Stimulated activated CD4-positive, alpha-beta T cell treated with anti-CD3 and anti-CD28 coated beads, Interleukin-2, amount 100 ng/mL, for 4 hours (primary cell): ENCODE results near the gene CCDC97.
"Not testable (repeated sequence)": the region's sequence is repeated elsewhere in the genome, so short reads cannot be mapped to it uniquely, and the experiment has no call there.

Experiments
- DNase-seq: peaks from one replicate; pipeline ENCODE4 v3.0.0-alpha.2; 2020; ENCODE audit warnings: low read depth

Gene CCDC97

DNA sequence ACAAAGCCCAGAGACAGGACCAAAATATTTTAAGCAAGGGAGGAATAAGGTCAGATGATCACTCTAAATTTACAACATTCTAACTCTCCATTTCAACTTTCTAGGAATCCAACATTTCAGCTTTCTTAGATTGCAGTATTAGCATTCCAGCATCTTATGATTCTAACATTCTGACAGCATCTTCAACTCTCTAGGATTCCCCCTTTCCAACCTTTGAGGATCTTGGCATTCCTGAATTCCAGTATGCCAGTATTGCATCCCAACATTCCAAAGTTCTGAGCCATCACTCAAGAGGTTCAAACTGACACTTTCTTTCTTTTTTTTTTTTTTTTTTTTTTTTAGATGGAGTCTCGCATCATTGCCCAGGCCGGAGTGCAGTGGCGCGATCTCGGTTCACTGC is 30.0 kb downstream of the CCDC97 start:
- no peak for DNase-seq

DNA sequence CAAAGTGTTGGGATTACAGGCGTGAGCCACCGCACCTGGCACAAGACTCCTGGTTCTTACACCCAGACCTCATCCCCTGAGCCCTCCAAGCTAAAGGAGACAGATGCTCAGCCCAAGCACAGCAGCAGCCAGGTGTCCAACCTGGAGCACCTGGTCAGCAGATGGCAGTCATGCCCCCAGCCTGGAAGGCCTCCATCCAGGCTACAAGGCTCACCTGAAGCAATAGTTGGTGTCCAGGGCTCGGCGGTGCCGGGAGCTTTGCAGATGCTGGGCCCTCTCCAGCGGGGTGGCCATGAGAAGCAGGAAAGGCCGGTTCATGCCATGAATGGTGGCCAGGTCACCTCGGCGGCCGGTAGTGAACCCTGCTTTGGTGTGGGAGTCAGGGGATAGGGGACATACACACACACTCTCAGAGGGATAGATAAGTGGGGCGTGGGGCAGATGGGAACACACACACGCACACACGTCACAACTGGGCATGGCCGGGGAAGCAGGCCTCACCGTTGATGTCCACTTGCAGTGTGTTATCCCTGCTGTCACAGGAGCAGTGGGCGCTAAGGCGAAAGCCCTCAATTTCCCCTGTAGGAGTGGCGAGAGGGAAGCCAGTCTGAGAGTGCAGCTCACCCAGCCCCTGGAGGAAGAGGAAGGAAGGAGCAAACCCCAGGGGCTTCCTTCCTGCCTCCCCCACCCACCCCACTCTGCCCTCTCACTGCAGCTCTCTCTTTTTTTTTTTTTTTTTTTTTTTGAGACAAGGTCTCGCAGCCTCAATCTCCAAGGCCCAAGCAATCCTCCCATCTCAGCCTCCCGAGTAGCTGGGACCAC is 31.9 kb downstream of the CCDC97 start:
- no peak for DNase-seq

DNA sequence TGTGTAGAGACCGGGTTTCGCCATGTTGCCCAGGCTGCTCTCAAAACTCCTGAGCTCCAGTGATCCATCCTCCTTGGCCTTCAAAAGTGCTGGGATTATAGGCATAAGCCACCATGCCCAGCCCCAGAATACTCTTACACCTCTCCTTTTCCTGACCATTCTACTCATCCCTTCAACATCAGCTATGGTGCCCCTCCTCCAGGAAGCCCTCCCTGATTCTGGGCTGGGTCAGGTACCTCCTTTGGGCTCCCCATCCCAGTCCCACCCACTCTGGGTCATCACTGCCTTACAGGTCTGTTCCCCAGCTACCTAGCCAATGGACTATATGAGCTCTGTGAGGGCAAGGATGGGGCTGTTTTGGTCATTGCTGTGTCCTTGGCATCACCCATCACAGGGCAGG is 34.2 kb downstream of the CCDC97 start:
- no peak for DNase-seq

DNA sequence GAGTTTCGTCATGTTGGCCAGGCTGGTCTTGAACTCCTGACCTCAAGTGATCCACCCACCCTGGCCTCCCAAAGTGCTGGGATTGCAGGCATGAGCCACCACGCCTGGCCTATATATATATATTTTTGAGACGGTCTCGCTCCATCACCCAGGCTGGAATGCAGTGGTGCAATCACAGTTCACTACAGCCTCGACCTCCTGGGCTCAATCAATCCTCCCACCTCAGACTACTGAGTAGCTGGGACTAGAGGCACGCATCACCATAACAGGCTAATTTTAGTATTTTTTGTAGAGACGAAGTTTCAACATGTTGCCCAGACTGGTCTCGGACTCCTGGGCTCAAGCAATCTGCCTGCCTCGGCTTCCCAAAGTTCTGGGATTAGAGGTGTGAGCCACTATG is 36.9 kb downstream of the CCDC97 start:
- not testable (repeated sequence) for DNase-seq

DNA sequence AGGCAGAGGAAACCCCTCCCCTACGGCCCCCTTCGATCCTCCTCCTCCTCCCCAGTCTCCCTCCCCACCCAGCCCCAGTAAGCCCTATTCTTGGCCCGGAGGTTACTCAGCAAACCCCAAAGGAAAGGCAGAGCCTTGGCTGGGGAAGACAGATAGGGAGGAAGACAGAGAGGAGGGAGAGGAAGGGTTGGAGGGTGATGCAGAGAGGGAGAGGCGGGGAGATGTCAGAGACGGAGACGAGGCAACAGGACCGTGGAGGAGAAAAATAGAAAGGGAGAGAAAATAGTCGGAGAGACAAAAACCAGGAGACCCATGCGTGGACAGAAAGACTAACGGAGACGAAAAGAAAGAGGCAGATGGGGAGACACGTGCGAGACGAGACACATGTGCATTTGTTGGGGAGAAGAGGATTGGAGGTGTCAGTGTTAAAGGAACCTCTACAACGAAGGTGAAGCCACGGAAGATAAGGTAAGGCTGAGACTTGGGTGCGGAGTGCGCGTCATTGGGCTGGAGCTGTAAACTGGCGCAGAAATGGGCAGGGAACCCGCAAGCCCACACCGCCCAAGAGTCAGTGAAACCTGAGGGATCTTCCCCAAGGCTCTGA is 40.9 kb downstream of the CCDC97 start:
- no peak for DNase-seq

DNA sequence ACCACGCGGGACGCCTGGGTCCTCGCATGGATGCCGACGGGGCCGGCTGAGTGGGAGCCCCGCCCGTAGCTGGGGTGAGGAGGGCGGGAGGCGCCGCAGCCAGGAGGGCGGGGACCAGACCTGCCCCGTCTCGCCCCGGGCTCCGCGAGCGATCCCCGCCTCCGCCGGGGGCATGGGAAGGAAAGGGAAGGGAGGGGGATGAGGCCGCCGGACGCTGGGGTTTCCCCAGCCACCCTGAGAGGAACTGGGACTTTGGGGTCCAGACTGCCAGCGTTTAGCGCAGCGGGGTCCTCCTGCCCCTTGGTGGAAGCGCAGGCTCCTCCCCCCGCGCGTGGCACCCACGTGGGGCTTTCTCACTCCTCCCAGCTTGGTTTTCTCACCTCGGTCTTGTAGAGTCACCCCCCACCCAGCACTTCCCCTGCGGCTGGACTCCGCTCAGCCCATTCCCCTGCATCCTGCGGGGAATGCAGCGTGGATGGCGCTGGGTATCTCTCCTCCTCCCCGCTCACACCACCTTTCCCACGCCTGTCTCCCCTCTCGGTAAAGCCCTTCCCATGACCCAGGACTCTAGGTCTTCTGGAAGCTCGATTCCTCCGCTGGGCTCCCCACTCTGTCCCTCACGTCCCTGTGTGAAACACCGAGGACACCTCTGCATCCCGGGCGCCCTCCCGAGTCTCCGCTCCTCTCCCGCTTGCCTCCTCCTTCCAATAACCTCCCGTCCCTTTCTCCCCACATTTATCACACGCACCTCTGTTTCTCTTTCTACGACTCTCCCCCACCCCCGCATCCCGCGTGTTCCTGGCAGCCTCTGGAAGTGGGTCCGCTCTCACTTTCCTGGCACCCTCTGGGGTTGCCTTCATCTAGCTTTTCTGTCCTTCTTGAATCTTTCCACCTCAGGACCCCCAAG is 41.6 kb downstream of the CCDC97 start:
- peak; percentile 81 for DNase-seq

DNA sequence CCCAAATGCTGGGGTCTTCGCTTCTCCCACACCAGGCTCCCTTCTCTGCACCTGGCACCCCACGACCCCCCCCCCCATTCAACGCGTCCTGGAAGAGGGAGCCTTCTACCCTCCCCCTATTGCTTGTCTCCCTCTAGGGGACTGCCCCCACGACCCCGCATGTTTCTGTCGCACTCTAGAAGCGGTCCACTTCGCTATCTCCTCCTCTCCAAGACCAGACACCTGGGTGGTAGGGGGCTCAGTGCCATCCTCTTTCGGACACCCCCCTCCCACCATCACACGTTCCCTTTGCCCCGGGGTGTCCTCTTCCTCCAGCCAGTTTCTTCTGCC is 42.3 kb downstream of the CCDC97 start:
- DNase-seq, result no peak

DNA sequence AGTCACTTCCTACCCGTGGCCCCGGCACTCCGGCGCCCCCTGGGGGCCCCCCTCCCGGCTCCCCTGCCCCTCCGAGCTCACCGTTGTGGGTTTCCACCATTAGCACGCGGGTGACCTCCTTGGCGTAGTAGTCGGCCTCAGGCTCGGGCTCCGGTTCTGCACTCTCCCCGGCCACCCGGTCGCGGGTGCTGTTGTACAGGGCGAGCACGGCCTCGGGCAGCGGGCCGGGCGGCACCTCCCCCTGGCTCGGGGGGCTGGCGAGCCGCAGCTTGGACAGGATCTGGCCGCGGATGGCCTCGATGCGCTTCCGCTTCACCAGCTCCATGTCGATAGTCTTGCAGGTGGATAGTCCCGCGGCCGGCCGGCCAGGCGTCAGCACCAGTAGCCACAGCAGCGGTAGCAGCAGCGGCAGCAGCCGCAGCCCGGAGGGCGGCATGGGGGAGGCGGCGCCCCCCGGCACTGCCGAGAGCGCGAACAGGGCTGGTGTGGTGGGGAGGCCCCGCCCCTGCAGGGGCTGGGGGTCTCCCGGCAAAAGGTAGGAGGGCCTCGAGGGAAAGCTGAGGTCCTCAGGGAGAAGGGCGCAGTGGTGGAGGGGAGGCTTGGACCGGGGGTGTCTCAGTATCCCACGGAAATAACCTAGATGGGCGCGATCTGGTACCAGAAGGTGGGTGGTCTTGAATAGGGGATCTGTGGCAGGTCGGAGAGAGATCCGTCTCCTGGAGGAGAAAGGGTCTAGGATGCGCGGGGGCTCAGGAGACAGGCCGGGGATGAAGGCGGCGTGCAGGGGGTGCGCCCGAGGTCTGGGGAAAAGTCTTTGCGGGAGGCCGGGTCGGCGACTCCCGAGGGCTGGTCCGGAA is 42.9 kb downstream of the CCDC97 start:
- peak; percentile 68 for DNase-seq

DNA sequence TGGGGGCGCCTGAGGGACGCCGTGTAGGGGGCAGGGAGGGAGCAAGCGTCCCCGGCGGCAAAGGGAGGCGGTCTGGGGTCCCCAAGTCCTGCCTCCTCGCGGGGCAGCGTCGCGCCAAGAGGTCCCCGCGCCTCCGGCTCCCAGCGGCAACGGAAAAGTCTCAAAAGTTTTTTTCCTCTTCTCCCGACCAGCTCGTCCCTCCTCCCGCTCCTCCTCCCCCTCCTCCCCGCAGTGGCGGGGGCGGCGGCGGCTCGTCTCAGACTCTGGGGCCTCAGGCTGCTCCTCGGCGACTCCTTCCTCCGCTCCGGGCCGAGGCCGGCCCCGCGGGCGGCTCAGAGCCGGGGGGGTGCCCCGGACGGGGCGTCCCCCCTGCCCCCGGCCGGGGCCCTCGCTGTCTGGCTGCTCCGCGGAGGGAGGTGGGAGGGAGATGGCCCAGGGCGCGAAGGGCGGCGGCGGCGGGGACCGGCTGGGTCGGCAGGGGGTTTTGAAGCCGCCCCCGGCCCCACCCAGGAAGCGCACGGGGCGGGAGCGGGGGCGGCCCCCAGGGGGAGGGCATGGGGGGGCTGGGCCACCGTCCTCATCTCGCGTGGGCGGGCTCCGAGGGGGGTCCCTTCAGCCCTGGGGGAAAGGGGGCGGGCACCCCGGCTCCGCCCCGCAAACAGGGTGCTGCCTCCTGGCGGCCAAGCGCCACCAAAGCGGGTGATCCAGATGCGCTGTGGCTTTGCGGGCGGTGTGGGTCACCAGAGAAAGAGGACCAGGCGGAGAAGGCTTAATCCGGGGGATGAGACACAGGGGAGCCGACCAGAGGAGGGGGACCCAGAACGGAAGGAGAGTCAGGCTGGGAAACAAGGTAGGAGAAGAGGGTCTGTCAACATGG is 43.7 kb downstream of the CCDC97 start, which contains the start of gene TGFB1:
Gene TGFB1 (minus strand): TSS at position 457 of the 877 bp plus-strand sequence. CDS start 878 bp downstream, outside the sequence.
- peak; percentile 96 for DNase-seq

DNA sequence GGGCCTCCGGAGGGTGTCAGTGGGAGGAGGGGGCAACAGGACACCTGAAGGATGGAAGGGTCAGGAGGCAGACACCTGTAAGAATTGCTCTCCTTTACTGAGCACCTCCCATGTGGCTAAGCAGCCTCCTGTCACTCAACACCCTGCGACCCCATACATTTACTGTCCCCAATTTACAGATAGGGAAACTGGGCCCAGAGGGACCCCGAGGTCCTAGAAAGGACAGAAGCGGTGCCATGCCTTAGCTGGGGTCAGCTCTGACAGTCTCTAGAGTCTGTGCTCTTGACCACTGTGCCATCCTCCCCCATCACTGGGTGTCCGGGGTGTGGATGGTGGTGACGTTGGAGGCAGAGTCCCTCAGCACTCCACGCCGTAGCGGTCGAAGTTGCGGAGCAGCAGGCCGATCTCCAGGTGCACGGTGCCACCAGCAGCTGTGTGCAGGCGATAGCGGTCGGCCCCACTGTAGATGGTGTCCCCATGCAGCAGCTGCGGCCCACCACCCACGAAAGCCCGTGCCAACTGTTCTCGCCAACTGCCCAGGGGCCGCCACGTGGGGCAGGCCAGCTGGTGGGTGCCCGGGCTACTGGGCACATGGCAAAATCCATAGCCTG is 44.5 kb downstream of the CCDC97 start:
- no peak for DNase-seq

DNA sequence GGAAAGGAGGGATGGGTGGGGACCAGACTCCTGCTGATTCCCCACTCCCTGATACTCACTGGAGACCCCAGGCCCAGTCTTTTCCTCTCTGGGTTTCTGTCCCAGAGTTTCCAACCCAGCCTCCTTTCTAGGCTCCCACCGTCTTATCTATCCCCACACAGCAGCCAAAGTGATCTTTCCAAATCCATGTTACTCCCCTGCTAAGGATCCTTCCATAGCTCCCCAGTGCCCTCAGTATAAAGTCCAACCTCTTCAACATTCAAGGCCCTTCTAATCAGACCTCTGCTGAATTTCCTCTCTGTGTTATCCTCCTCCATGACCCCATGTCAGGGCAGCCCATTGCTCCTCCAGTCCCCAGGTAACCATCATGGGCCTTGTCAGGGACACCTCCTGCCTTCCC is 45.1 kb downstream of the CCDC97 start:
- DNase-seq, result no peak

DNA sequence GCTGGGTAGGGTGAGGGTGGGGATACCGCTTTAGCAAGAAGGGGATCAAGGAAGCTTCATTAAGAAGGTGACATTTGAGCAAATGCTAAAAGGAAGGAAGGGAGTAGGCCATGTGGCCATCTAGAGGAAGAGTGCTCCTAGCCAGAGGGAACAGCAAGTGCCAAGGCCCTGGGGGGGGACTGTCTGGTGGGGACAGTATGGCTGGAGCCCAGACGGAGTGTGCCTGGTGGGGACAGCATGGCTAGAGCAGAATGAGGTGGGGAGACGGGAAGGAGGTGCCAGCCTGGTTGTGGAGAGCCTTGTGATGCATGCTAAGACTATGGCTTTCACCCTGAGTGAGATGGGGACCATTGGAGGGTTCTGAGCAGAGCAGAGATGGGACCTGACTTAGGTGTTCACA is 45.8 kb downstream of the CCDC97 start:
- no peak for DNase-seq

DNA sequence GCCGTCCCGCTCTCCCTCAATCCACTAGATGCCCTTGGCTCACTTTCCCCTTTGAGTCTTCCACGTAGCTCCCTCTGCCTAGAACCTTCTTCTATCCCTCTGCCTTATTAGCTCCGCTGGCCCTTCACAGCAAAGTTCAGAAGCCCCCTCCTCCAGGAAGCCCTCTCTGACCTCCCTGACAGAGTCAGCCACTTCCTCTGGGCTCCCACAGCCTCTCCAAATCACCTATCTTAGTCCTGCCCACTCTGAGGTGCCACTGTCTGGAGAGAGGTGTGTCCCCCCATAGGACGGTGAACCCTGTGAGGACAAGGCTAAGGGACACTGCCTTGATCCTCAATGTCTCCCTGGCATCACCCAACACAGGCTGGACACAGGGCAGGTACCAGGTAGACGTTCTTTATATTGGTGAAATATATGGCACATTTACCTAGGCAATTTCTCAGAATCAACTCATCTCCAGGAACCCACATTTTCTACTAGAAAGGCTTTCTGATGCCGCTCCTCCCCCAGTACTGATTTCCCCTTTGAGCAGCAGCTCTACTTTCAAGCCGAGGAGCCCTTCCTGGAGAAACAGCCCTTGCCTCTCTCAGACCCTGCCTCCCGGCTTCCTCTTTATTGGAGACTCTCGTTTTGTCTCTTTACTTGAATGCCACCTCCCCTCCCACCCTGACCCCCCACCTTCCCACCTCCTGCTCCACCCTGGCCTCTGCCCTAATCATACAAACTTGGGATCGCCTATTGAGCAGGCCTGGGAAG is 47.2 kb downstream of the CCDC97 start:
- DNase-seq, result peak; percentile 45

DNA sequence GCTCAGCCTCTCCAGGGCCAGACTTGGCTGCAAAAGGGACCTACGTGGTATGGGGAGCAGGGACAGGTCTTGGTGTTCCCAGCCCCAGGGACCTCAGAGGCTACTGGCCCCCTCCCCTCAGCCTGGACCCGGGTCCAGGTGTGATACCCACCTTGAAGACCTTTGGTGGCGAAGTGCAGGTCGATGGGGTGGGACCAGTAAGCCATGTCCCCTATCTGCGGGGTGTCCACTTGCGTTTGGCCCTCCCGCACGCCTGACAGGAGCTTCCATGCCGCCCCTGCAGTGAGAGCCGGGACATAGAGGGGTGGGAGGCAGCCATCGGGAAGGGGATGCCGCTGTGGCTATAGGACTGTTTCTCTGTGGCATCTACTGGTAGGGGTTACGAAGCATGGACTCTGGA is 47.8 kb downstream of the CCDC97 start:
- no peak for DNase-seq

DNA sequence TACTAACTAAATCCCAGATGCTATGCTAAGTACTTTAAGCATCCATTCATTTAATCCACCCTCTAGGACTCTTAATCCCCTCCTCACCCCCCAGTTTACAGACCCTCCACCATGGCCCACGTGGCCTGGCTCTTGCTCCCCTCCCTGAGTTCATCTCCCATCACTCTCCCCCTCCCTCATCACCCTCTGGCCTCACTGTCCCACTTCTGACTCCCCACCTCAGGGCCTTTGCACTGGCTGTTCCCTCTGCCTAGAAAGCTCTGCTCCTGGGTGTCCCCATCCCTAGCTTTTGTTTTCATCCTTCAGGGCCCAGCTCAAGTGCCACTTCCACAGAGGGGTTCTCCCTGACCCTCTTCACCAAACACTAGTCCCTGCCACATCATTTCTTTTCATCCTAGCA is 49.8 kb downstream of the CCDC97 start:
- DNase-seq, result no peak

DNA sequence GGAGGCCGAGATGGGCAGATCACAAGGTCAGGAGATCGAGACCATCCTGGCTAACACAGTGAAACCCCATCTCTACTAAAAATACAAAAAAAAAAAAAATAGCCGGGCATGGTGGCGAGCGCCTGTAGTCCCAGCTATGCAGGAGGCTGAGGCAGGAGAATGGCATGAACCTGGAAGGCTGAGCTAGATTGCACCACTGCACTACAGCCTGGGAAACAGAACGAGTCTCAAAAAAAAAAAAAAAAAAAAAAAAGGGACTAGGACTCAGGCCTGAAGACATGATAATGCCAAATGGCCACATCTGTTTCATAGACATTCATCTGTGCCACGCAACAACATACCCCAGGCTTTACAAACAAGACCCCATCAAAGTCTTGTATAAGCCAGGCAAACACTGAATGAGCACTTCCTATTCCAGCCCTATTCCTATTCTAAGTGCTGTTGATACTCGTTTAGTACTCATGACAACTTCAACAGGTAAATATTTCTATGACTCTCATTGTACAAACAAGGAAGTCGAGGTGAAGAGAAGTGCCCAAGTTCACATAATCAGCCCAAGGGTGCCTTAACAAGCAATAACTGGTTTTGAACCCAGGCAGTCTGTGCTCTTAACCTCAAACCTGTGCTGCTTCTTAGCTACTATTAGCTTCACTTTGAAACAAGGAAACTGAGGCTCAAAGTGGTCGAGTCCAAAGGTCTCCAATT is 52.3 kb downstream of the CCDC97 start:
- DNase-seq, result no peak

DNA sequence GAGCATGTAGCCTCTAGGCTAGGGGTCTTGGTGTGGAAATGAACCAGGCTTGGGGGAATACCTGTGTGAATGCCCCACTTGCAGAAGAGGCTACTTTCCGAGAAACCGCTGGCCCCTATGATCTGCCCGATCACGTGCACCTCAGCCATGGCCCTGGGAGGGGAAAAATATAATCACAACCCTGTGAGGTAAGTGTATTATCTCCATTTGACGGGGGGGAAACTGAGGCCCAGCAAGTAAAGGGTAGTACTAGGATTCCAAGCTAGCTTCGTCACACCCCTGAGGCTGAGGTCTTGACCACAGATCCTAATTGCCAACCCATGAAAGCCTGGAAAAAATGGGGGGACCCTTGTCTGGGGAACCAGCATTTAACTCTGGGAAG is 53.4 kb downstream of the CCDC97 start:
- DNase-seq, result no peak

DNA sequence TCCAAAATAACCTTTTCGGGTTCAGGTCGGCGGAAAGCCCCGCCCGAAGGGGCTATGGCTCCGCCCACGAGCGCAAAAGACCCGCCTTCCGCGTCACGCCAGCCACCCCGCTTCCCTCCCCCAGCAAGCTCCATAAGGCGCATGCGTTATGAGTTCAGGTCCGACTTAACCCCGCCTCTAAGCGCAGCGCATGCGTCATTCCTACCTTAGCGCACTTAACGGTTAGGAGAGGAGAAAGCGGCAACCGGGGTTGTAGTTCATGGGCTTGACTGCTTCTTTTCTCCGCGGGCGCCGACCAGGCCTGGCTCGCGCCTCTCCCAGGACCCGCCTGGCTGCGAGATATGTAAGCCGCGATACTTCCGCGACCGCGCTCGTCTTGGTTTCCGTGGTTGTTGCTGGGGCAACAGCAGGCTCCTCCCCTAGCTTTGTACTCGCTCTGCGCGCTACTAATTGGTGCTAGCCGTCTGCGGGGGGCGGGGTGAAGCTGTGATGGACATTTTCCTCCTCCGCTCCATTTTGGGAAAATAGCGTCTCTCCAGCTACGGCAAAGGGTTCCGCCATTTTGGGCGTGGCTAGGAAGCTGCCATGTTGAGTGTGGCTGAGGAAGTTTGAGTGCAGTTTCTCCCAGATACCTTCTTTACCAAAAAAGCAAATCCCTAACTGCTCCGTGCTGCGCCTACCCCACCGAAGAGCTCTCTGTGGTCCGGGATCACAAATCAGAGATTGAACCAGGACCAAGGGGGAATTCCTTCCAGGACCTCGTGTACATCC is 54.0 kb downstream of the CCDC97 start, which contains the start of gene B9D2:
Gene B9D2 (minus strand): TSS at position 397 of the 771 bp plus-strand sequence. CDS start 630 bp downstream, outside the sequence.
- DNase-seq, result peak; percentile 98
